Activated naive CD8-positive, alpha-beta T cell treated with anti-CD3 and anti-CD28 coated beads for 36 hours (primary cell): ENCODE results near the gene TMEM61. TPM values are rescaled to one million over a fixed set of nuclear protein-coding genes. Genes with fewer than 3 reads are reported as not detected.
"Not testable (repeated sequence)": the region's sequence is repeated elsewhere in the genome, so short reads cannot be mapped to it uniquely, and the experiment has no call there.

Experiments
- DNase-seq: peaks from one replicate; pipeline ENCODE4 v3.0.0; 2021
- H3K27ac Mint-ChIP-seq: one replicate; pipeline ENCODE4 v1.8.0; 2022; ENCODE audit warnings: mild to moderate bottlenecking, moderate library complexity, mixed read lengths
- H3K27me3 Mint-ChIP-seq: one replicate; pipeline ENCODE4 v1.8.0; 2022; ENCODE audit warnings: mild to moderate bottlenecking, mixed read lengths
- H3K36me3 Mint-ChIP-seq: one replicate; pipeline ENCODE4 v1.8.0; 2021; ENCODE audit warnings: mild to moderate bottlenecking, mixed read lengths
- H3K4me1 Mint-ChIP-seq: one replicate; pipeline ENCODE4 v1.8.0; 2021; ENCODE audit warnings: mixed read lengths
- H3K4me3 Mint-ChIP-seq: one replicate; pipeline ENCODE4 v1.8.0; 2022; ENCODE audit warnings: mild to moderate bottlenecking, moderate library complexity, mixed read lengths
- H3K9me3 Mint-ChIP-seq: one replicate; pipeline ENCODE4 v1.8.0; 2022; ENCODE audit warnings: mixed read lengths
- total RNA-seq, 2 experiments: library from RNA; stranded (reverse); gene quantifications; one replicate each; pipeline ENCODE4 v1.2.3, GENCODE V29; 2021

The TMEM61 gene
- total RNA-seq, 2 experiments from 2014 or later: not detected

DNA sequence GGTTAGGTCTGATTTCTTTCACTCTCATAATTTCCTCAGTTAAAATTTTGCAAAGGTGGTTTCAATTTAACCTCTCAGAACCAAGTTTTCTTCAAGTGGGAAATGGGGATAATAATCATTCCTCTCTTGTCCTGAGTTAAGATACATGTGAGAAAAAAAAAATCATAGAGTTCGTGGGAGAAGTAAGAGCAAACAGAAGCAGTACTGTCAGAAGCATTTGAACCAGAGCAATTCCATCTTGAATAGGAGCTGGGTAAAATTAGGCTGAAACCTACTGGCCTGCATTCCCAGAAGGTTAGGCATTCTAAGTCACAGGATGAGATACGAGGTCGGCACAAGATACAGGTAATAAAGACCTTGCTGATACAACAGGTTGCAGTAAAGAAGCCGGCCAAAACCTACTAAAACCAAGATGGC, 28.6 kb upstream of the TMEM61 start:
- peaks cover 6% of the 10 kb centered on the region for H3K27me3 Mint-ChIP-seq
- H3K27ac Mint-ChIP-seq: no peak overlapping the region
- no peak for DNase-seq
- H3K4me1 Mint-ChIP-seq: no peaks in the 10 kb centered on the region
- no peak overlapping the region for H3K4me3 Mint-ChIP-seq
- H3K9me3 Mint-ChIP-seq: peaks cover under 1% of the 10 kb centered on the region
- no peaks in the 10 kb centered on the region for H3K36me3 Mint-ChIP-seq

DNA sequence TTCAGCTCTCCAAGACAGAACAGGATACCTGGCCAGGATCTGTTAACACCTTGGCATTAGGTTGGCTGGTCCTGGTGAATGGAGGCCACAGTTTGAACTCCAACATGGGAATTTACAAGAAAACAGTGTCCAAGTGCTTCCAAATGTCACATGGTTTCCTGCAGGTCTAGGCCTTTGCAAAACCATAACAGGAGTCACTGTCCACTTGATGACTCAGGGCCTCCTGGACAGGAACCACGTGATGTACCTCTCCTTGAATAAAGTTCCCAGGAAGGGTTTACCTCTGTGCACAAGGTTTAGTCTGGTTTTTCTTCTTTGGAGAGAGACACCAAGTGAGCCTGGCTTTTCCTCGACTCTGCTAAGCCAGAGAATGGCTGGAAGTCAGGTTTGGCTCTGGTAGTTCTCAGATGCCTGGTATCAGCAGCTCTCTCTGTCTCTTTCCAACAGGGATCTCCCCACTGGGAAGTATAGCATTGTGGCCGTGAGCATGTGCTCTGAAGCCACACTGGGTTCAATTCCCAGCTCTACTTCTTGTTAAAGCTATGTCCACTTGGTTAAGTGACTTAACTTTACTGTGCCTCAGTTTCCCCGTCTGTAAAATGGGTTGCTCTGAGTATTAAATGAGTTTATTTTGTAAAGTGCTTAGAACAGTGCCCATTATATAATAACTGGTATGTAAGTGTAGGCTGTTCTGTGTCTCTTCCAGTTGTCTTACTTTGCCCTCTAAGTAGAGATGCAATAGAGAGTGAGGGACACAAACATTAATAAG, 27.3 kb upstream of the TMEM61 start:
- Mint-ChIP-seq H3K4me3 (no peak overlapping the region), H3K36me3 (no peaks in the 10 kb centered on the region), H3K27ac (no peak overlapping the region), H3K9me3 (peaks cover 5% of the 10 kb centered on the region), H3K4me1 (no peaks in the 10 kb centered on the region), H3K27me3 (peaks cover 6% of the 10 kb centered on the region)
- DNase-seq: no peak

DNA sequence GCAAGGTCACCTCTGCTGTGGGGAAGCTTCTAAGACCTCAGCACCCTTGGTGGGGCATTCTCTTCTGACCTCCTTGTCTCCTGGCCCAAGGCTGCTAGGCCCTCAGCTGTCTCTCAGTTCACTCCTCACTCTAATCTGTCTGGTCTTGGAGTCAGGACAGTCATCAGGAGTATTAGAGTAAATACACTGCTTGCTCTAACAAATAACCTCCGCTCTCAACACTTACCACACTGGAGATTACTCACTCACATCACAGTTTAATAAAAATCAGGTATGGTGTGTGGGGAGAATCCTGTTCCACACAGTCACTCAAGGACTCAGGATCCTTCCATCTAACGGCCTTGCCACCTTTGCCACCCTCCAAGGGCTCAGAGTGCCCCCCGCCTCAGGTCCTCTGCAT, 26.6 kb upstream of the TMEM61 start:
- DNase-seq: no peak
- Mint-ChIP-seq H3K4me1 (no peaks in the 10 kb centered on the region), H3K27me3 (peaks cover 6% of the 10 kb centered on the region), H3K9me3 (peaks cover 8% of the 10 kb centered on the region), H3K27ac (no peak overlapping the region), H3K36me3 (no peaks in the 10 kb centered on the region), H3K4me3 (no peak overlapping the region)

DNA sequence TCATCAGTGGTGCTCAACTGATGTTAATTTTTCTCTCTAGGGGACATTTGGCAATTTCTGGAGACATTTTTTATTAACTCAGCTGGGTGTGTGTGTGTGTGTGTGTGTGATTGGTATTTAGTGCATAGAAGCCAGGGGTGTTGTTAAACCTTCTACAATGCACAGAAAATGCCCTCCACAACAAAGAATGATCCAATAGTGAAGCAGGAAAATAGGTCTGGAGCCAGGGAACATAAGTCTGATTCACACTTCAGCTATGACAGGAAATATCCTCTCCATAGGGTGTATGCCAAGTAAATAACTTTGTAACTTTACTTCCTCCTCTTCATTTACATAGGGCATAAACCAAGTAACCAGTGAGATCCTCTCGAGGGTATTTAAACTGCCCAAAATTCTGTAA, 25.1 kb upstream of the TMEM61 start:
- DNase-seq: no peak
- H3K4me1 Mint-ChIP-seq: no peaks in the 10 kb centered on the region
- H3K4me3 Mint-ChIP-seq: no peak overlapping the region
- H3K27ac Mint-ChIP-seq: no peak overlapping the region
- no peaks in the 10 kb centered on the region for H3K36me3 Mint-ChIP-seq
- H3K9me3 Mint-ChIP-seq: peaks cover 10% of the 10 kb centered on the region
- peaks cover under 1% of the 10 kb centered on the region for H3K27me3 Mint-ChIP-seq

DNA sequence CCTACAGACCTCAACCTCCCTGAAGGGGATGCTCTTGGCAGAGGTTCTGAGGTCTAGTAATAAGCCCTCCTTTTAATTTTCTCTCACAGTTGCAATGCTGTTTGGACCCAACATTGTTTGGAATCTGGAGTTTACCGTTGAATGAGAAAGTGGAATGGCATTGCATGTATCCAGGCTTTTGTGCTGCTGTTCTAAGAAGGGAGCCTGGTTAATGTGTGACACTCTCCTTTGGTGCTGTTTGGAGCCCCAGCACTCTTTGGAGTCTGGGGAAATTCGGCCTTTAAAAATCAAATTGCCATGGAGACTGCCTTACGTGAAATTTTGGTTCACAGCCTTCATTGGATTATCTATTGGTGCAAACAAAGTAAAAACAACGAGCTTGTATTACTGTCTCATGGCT, 23.7 kb upstream of the TMEM61 start:
- H3K36me3 Mint-ChIP-seq: no peaks in the 10 kb centered on the region
- H3K4me1 Mint-ChIP-seq: no peaks in the 10 kb centered on the region
- peaks cover 10% of the 10 kb centered on the region for H3K9me3 Mint-ChIP-seq
- no peaks in the 10 kb centered on the region for H3K27me3 Mint-ChIP-seq
- no peak overlapping the region for H3K4me3 Mint-ChIP-seq
- H3K27ac Mint-ChIP-seq: no peak overlapping the region
- no peak for DNase-seq

DNA sequence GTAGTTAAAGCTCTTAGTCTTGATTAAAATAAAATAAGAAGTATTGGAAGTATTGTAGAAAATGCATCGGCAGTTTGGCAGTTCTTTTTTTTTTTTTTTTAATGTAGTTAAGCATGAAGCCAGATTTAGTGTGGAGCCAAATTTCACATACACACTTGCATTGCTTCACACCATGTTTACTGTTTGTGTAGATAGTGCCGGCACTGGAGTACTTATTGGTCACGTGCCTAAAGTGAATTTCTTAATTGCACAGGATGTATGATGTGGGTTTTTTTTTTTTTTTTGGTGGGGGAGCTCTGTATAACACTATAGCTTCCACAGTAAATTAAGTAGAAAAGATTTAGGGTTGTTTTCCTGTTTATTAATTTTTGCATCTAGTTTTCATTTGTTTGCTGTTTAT, 21.2 kb upstream of the TMEM61 start:
- no peaks in the 10 kb centered on the region for H3K27me3 Mint-ChIP-seq
- no peaks in the 10 kb centered on the region for H3K4me1 Mint-ChIP-seq
- no peak overlapping the region for H3K27ac Mint-ChIP-seq
- DNase-seq: no peak
- peaks cover 10% of the 10 kb centered on the region for H3K9me3 Mint-ChIP-seq
- no peak overlapping the region for H3K4me3 Mint-ChIP-seq
- no peaks in the 10 kb centered on the region for H3K36me3 Mint-ChIP-seq

DNA sequence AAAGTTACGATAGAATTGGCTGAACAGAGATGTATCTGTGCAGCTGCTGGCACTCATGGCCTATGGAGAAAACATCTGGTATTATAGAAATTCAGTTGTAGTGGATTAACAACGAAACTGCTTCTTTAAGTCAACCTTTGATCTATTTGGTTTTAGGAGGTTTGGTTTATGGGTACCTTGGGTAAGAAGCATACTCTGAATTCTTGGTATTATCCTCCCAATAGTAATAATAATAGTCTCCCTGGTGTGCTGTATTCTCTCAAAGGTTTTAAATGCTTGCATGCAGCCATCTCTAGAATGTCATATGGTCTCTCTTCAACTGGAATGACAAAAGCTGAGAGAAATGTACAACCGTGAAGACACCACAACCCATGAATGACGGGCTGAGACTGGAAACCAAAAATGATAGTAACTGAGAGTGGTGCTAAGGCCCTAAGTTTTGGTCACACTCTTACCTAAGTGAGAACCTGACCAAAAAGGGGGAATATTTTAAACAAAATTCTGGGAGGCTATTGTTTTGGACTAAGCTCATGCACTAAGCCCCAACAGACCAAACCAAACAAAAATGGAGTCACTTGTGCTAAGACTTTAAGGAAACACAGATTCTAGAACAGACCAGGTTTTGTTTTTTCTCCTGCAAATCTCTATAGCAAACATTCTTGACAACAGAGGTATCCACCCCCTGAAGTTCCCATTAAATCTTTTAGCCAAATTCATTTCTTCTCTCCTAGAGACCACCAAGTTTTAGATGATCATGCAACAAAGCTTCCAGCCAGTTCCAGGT, 17.6 kb upstream of the TMEM61 start:
- H3K27ac Mint-ChIP-seq: no peak overlapping the region
- peaks cover 5% of the 10 kb centered on the region for H3K9me3 Mint-ChIP-seq
- peaks cover 5% of the 10 kb centered on the region for H3K4me1 Mint-ChIP-seq
- no peak for DNase-seq
- H3K36me3 Mint-ChIP-seq: no peaks in the 10 kb centered on the region
- no peak overlapping the region for H3K4me3 Mint-ChIP-seq
- peaks cover 3% of the 10 kb centered on the region for H3K27me3 Mint-ChIP-seq

DNA sequence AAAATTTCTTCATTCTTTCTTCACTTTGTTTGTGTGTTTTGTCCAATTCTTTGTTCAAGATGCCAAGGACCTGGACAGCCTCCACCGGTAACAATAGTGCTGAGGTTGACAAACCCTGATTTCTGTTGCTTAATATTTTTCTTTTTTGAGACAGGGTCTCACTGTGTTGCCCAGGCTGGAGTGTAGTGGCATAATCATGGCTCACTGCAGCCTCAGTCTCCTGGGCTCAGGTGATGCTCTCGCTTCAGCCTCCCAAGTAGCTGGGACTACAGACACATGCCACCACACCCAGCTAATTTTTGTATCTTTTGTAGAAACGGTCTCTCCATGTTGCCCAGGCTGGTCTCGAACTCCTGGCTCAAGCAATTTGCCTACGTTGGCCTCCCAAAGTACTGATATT, 16.6 kb upstream of the TMEM61 start:
- H3K4me3 Mint-ChIP-seq, H3K27me3 Mint-ChIP-seq, H3K4me1 Mint-ChIP-seq, H3K9me3 Mint-ChIP-seq, H3K36me3 Mint-ChIP-seq, DNase-seq, H3K27ac Mint-ChIP-seq: not testable (repeated sequence)

DNA sequence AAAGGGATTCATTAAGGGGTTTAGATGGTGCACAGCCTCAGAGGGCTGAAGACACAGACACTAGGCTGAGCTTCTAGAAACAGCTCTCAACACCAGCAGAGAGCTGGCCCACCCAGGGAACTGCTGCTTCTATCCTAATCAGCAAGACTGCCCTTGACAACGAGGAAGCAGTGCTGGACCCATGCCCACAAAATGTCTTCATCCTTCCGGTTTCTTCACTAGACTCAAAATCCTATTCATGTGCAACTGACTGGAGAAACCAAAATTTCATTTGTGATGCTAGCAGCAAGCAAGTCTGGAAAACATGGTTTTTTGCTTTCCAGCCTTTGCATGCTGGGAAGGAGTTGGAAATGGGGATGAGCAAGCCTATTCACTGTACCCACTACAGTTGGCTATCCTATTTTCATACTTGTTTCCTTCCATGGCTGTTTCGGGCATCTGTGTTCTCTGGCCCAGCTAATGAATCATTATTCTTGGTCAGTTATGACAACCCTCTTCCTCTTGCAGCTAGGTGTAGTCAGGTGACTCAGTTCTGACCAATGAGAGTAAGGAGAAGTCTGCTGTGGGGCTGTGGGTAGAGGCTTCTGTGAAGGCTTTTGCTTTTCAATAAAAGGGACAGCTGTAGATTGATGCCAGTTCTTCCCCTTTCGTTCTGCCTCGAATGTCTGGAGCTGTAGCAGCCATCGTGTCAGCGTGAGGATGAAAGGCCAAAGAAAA, 14.6 kb upstream of the TMEM61 start:
- peaks cover 8% of the 10 kb centered on the region for H3K27me3 Mint-ChIP-seq
- H3K4me1 Mint-ChIP-seq: peaks cover 5% of the 10 kb centered on the region
- H3K27ac Mint-ChIP-seq: no peak overlapping the region
- no peak overlapping the region for H3K4me3 Mint-ChIP-seq
- H3K9me3 Mint-ChIP-seq: no peaks in the 10 kb centered on the region
- no peak for DNase-seq
- H3K36me3 Mint-ChIP-seq: no peaks in the 10 kb centered on the region

DNA sequence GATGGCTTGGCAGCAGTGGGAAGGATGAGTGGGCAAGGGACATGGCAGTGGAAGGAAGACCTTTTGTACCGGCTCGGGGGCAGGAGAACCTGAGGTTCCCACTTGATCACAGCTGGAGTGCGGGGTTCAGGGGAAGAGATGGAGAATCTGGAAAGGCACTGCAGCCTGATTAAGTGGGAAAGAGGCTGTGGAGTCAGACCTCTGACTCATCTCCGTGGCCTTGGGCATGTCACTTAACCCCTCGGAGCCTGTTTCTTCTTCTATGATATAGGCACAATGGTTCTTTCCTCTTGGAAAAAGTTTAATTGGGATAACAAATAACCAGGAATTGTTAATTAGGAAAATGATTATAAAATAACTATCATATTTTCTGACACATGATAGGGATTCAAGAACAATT, 13.1 kb upstream of the TMEM61 start:
- no peak for DNase-seq
- Mint-ChIP-seq H3K36me3 (no peaks in the 10 kb centered on the region), H3K4me3 (no peak overlapping the region), H3K27me3 (peaks cover 8% of the 10 kb centered on the region), H3K4me1 (peaks cover 9% of the 10 kb centered on the region), H3K9me3 (no peaks in the 10 kb centered on the region), H3K27ac (no peak overlapping the region)

DNA sequence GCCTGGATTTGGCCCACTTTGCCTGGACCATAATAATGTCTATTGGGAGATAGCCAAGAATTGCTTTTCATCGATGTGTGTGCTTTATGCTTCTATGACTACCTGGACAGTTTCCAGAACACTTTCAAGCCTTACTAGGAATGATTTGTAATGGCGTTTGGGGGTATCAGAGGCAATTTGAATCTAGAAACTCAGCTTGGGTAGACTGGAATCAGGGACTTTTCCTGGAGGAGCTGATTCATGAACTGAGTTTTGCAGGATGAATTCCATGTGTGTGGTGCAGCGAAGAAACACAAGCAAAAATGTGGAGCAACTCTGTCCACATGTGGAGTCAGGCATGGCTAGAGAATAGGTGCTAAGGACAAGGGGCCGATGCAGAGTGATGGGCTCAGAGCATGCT, 11.9 kb upstream of the TMEM61 start:
- Mint-ChIP-seq H3K27ac (no peak overlapping the region), H3K27me3 (peaks cover 16% of the 10 kb centered on the region), H3K4me1 (peaks cover 9% of the 10 kb centered on the region), H3K4me3 (no peak overlapping the region), H3K36me3 (no peaks in the 10 kb centered on the region), H3K9me3 (no peaks in the 10 kb centered on the region)
- no peak for DNase-seq

DNA sequence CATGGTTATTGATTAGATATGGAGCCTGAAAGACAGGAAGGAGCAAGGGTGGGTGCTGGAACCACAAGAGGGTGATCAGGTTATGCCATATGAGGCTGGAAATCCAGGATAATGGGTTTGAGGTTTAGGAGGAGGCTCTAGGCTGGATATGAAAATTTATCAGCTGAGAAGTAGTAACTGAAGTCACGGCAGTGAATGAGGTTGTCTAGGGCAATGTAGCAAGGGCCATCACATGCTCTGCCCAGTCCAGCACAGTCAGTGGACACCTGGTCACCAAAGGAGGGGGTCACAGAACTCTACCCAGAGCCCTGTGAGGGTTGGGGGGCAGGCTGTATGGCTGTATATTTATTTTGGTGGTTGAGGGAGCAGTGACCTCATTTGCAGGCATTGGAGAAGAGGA, 10.5 kb upstream of the TMEM61 start:
- Mint-ChIP-seq H3K27me3 (peaks cover 24% of the 10 kb centered on the region), H3K4me1 (peaks cover 9% of the 10 kb centered on the region), H3K27ac (no peak overlapping the region), H3K36me3 (no peaks in the 10 kb centered on the region), H3K9me3 (no peaks in the 10 kb centered on the region), H3K4me3 (no peak overlapping the region)
- DNase-seq: no peak

DNA sequence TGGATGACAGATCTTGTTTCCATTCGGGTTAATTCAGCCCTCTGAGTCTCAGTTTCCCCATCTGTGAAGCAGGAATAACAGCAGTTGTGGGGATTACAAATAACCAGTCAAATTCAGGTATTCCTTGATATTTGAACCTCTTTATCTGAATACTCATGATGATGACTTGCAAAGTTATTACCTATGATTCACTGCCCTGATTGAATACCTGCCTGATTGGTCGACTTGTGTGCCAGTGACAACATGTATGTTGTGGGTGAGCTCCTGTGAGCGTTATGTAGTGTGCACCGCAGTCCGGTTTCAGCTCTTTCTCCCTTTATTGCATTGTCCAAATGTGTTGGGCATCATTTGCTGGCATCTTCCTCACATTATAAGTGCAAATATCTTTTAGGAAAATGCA, 9.5 kb upstream of the TMEM61 start:
- no peak overlapping the region for H3K4me3 Mint-ChIP-seq
- no peaks in the 10 kb centered on the region for H3K36me3 Mint-ChIP-seq
- no peaks in the 10 kb centered on the region for H3K9me3 Mint-ChIP-seq
- peaks cover 24% of the 10 kb centered on the region for H3K27me3 Mint-ChIP-seq
- H3K27ac Mint-ChIP-seq: no peak overlapping the region
- DNase-seq: no peak
- H3K4me1 Mint-ChIP-seq: peaks cover 7% of the 10 kb centered on the region

DNA sequence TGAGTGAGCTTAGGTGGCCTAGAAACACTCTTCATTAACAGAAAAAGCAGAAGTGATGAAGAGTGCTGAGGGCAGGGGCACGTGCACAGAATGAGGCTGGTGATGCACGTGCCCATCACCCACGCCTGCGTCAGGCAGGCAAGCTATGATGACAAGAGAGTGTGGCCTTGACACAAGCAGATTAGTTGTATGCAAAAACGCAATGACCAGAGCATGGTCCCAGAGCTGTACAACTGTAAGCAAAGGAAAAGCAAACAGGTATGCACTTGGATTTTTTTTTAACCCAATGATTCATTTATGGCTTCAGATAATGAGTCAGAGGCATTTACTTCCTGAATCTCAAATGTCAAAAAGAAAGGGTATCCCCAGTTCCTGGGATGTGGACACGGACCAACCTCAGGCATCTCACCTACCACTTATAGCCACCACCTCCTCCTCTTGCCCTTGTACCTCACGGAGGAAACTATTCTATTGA, 9.1 kb upstream of the TMEM61 start:
- no peaks in the 10 kb centered on the region for H3K9me3 Mint-ChIP-seq
- no peak overlapping the region for H3K4me3 Mint-ChIP-seq
- no peak for DNase-seq
- peaks cover 24% of the 10 kb centered on the region for H3K27me3 Mint-ChIP-seq
- no peaks in the 10 kb centered on the region for H3K36me3 Mint-ChIP-seq
- H3K4me1 Mint-ChIP-seq: peaks cover 4% of the 10 kb centered on the region
- no peak overlapping the region for H3K27ac Mint-ChIP-seq

DNA sequence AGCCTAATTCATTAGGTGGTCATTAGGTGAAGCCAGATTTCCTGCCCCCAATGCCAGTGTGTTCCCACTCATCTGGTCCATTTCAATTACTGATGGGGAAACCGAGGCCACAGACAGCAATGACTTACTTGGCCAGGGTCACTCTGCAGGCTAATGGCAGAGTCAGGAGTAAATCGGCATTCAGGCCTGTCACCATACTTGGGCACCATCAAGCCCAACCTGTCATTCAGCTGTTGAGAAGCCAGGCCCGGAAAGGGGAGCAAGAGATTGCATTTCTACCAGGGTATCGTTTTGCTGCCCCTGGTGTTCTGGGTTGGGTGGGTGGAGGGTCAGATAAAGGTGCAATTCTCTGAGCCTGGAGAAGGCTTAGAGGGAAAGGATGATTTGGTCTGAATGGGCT, 8.0 kb upstream of the TMEM61 start:
- no peaks in the 10 kb centered on the region for H3K36me3 Mint-ChIP-seq
- H3K9me3 Mint-ChIP-seq: no peaks in the 10 kb centered on the region
- no peak overlapping the region for H3K27ac Mint-ChIP-seq
- peaks cover 4% of the 10 kb centered on the region for H3K4me1 Mint-ChIP-seq
- H3K27me3 Mint-ChIP-seq: peaks cover 21% of the 10 kb centered on the region
- H3K4me3 Mint-ChIP-seq: no peak overlapping the region
- no peak for DNase-seq
